AG08395 (cell line): ENCODE data around the gene YBX3.
A peak's percentile ranks its signal among the peaks of the same experiment; 100 is the strongest.

Experiments used
- DNase-seq: peaks from one replicate; pipeline ENCODE4 v3.0.0; 2012; ENCODE audit warnings: mixed read lengths, low spot score

Gene YBX3

DNA sequence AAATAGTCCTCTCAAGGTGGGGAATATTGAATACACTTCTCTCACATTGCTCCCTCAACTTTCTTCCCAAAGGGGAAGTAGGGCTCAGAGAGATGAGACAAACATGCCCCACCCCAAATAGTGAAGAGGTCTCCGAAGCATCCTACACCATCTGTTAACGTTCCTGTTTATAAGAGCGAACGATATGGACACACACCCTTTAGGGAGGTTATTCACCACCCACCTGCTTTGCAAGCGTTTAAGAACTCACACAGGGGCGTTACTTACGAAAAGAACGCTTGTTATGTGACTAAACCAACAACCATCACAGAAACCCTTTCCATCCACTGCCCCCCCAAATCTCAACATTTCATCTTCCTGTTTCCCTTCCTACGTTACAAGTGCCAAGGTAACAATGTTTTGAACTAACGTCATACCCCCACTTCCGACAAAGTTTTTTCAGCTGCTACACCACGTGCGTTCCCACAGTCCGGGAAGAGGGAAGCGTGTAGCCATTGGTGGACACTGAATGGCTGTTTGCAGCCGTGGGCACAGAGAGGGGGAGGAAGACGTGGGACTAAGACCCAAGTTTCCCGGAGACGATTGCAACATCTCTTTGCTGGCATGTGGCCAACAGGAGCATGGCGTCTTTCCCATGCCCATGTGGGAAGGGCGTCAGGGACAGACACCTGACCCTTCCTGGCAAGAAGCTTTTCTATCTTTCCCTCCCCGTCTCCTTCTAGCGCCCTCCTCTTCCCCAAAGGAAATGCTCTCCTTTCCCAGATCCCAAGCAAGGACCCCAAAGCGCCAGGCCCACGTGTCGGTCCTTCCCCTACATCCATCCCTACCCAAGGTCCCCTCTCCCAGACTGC lies 1.2 kb downstream of the YBX3 start:
- peak; percentile 80 for DNase-seq

DNA sequence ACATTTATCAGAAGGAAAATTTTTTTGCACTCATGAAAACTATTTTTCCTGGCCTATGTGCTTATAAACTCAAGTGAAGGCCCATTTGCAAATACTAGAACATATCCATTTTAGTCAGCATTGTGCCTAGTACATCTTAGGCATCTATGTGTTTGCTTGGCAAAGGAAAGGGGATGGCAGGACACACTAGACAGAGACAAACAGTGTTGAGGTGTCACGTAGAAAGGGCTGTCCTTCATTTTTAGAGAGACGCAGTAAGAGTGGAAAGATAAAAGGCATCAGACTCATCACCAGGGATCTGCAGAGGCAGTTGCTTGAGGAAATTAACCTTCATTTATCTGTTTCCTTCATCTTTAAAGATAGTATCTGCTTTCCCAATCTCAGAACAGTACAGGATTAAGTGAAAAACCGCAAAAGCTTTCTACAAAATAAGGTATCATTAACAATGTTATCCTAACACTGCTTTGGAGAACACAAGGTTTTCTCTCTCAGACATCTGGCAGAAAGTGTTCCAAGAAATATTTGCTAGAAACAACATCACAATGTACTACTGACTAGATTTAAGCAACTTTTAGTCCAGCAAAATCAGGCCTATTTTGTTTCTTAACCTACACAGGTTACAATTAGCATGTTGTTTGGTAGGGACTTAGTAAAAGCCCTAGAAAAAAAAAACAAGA lies 2.0 kb downstream of the YBX3 start:
- DNase-seq, result no peak

GRCh38 chr12:10719482-10719881 lies 3.6 kb downstream of the YBX3 start:
- DNase-seq, result no peak

DNA sequence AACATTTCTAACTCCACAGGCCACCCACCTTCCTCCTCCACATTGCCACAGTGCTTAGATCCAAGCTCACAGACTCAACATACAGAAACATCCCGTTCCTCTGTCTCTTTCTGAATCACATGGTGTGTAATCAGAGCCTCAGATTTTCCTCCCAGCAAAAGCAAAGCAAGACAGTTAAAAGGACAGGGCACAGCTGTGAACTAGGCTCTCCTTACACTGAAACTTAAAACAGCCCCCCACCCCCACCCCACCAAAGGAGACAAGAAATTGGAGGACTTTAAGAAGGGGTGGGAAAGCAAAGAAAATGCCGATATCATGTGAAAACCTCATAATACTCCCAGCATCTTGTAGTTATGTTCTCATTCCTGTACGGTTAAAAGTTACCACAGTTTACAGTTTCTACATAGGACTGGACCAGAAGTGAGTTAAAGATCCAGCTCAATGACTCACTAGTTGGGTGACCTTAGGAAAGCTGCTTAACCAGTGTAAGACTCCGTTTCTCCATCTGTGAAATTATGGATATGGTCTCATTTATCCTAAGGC lies 4.8 kb downstream of the YBX3 start:
- peak; percentile 39 for DNase-seq

GRCh38 chr12:10717410-10717809 lies 5.7 kb downstream of the YBX3 start:
- no peak for DNase-seq

DNA sequence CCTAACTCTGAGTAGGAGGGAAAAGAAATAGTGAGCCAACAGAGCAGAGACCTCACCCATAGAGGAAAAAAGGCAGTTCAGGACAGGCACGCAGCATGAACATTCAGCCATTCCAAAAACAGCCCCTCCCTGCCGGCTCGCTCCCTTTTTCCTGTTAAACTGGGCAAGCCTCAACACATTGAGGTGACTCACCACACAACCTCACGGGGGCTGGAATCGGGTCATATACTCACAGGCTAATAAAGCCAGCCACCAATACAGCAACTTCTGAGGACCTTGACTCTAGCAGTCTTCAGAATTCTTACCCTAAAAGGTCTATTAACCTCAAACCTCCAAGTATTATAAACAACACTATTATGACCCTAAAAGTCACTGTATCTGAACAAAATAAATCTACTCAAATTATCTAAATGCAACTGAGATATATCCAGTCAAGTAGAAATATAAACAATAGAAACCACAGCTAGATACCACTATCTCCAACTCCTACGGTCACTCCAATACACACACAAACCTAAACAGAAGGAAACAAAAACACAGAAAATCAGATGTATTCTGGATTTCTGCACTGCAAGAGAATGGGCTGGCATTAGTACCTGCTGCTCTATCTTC lies 6.3 kb downstream of the YBX3 start:
- DNase-seq, result peak; percentile 90

GRCh38 chr12:10716277-10716676 lies 6.8 kb downstream of the YBX3 start:
- DNase-seq, result no peak

DNA sequence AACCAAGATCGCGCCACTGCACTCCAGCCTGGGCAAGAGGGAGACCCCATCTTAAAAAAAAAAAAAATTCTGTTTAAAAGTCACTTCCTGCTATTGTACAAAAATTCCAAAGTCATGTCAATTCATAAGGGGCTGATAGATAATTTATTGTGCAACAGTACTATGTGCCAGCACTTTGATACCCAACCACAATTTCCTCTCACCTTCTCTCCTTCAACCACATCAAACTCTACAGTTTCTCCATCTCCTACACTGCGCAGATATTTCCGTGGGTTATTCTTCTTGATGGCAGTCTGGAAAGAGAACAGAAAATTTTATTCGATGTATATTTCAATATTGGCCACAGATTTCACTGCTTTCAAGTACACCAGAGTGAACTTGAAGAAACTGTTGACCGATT lies 7.6 kb downstream of the YBX3 start:
- DNase-seq, result no peak

GRCh38 chr12:10709808-10710207 lies 13.3 kb downstream of the YBX3 start:
- DNase-seq, result no peak

GRCh38 chr12:10708862-10709261 lies 14.3 kb downstream of the YBX3 start:
- DNase-seq, result no peak

GRCh38 chr12:10705655-10706054 lies 17.5 kb downstream of the YBX3 start:
- peak; percentile 41 for DNase-seq

DNA sequence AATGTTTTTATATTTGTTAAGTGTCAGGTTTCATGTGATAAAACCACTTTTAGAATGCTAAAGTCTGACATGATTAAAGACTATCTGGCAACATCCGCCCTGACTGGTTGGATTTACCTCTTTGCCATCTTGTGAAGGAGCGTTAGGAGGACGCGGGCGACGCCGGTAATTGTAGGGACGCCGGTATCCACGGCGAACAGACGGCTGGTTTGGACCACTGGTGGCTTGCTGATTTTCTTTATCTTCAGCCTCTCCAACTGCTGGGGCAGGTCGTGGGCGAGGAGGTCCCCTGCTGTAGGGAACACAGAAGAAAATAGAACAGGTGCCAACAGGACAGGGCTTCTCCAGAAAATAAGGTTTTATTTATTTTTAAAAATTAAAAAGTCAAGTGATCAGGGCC lies 21.3 kb downstream of the YBX3 start:
- no peak for DNase-seq

DNA sequence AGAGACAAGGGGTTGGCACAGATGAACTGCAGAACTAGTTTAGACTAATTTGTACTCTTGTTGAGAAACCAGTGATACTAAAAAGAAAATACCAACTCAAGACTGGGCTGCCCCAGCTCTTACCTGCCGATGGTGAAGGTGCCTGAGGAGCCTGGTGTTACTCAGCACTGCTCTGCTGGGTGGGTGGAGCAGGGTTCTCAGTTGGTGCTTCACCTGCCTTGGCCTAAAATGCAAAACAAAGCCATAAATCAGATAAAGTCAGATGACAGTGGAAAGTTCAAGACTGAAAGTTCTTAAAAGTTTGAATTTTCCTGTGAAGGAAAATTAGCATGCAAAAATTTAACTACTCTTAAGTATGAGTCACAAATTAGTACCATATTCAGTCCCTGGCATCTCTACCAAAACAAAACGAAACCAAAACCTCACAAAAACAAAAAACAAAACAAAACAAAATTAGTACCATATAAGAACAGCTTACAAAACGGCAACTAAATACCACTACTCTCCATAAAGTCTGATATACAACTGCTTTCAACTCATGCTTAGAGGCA lies 21.9 kb downstream of the YBX3 start:
- peak; percentile 11 for DNase-seq

DNA sequence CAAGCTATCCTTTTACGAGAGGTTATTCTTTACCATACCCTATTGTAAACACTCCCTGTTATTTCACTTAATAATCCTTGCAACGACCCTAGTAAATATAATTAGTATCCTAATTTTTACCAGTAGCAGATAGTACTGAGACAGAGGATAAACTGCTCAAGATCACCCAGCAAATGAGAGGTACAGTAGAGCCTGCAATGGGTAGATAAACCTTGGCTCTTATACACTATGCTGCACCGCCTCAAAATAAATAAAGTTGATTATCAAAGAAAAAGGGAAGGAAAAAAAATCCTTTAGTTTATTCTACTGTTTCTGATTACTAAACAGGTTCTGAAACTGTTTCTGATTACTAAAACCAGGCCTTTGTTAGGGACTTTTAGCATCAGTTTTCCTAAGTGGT lies 22.5 kb downstream of the YBX3 start:
- DNase-seq, result no peak

- no peak for DNase-seq
Measured at GRCh38 chr12:10697862-10698261, 25.3 kb downstream of the YBX3 start.

- no peak for DNase-seq
Measured at GRCh38 chr12:10697156-10697555, 26.0 kb downstream of the YBX3 start.

GRCh38 chr12:10690906-10691305 lies 32.2 kb downstream of the YBX3 start:
- no peak for DNase-seq

DNA sequence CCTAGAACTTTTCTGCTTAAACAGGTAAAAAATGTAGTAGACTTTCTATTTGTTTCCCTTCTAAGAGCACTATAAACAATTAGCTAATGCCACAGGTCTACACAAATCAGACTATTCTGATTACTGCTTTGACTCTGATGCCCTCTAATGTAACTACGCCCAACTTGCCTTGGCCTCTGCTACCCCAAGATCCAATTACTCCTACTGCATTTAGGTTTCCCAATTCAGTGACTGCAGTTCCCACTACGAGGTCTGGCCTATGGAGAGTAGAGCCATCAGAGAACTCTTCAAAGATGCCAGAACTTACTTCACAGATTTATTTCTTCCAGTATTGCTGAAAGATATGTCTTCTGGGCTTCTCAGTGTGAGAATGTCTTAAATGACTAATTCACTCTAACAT lies 34.0 kb downstream of the YBX3 start:
- DNase-seq, result no peak

DNA sequence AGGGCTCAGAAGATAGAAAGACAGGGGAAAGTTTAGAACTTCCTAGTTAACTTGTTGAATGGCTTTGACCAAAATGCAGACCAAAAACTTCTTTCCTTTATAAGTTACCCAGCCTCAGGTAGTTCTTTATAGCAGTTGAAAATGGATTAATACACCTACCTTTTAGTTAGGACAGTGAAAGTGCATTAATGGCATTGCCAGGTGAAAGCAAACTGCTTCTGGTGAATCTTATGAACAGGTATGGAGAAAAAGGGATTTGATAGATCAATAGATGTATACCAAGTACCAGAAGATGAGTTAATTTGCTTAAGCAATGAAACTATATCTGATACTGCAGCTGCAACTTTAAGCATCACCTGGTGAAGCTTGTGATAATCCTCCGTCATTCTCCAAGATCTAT lies 35.1 kb downstream of the YBX3 start:
- DNase-seq, result no peak

- DNase-seq, result peak; percentile 60
Measured at GRCh38 chr12:10673659-10674384, 49.3 kb downstream of the YBX3 start, which contains the start of gene STYK1. Gene STYK1, minus strand, starts transcription at chr12:10674052. Its CDS starts 39,434 bp downstream, at chr12:10634618.

GRCh38 chr12:10672231-10672868 lies 50.8 kb downstream of the YBX3 start:
- no peak for DNase-seq
